ENCODE results near the gene CPNE9.
"Not testable (repeated sequence)": the region's sequence is repeated elsewhere in the genome, so short reads cannot be mapped to it uniquely, and the experiment has no call there.

The CPNE9 gene

DNA sequence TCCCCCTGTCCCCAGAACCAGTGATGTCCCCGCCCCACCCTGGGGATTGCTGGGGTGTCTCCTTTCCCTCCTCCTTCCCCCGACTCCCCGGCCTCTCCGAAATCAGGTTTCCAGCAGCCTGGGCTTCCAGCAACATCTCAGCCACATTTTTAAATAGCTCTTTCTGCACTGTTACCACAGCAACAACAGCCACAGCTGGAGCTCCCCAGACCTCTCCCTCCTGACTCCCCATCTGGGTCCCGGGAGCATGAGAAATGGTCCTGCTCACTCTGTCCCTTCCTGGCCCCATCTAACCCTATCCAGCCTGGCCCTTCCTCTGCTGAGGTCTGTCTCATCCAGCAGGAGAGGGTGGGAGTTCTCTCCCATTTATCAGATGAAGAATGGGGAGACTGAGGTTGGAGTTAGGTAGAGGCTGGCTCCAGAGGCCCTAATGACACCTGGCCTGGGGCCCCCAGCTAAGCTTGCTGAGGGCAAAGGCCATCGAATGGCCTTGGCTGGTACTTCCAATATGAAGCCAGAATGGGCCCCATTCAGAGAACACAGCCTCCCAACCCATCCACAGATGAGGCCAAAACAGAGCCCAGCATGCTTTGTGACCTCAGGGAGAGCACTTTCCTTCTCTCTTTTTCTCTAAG lies 64.6 kb downstream of the CPNE9 start:
- H3K4me3 ChIP-seq (ENCODE audit: low read depth, low read length) = no peak overlapping the region
- H3K4me1 ChIP-seq (ENCODE audit: control insufficient read depth, insufficient read depth, low read length) = peaks cover 9% of the 10 kb centered on the region
- H3K9ac ChIP-seq (ENCODE audit: low read depth, low read length) = no peak overlapping the region
- H3K9me3 ChIP-seq (ENCODE audit: control insufficient read depth, insufficient read depth, low read length) = no peaks in the 10 kb centered on the region
- H3K27ac ChIP-seq (ENCODE audit: low read depth, low read length) = no peak overlapping the region
- peaks cover 21% of the 10 kb centered on the region for H3K27me3 ChIP-seq (ENCODE audit: control insufficient read depth, insufficient read depth, low read length)
- H3K36me3 ChIP-seq (ENCODE audit: control insufficient read depth, insufficient read depth, low read length) = no peaks in the 10 kb centered on the region

DNA sequence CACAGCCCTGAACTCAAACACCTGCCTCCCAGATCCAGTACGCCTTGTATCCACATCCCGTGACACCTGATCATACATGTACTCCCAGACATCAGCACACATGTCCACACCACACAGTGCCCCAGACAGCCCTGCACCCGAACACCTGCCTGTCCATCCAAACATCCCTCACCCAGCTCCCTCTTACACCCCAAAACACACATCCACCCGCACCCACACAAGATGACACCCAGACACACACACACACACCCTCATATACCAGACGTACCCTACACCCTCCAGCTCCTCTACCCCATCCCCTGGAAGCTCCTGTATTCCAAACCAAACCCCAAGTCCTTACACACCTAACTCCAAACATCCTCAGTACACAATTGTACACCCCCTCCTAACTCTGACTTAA lies 65.4 kb downstream of the CPNE9 start:
- H3K9ac ChIP-seq (ENCODE audit: low read depth, low read length) = no peak overlapping the region
- no peaks in the 10 kb centered on the region for H3K36me3 ChIP-seq (ENCODE audit: control insufficient read depth, insufficient read depth, low read length)
- peaks cover 21% of the 10 kb centered on the region for H3K27me3 ChIP-seq (ENCODE audit: control insufficient read depth, insufficient read depth, low read length)
- no peak overlapping the region for H3K27ac ChIP-seq (ENCODE audit: low read depth, low read length)
- peaks cover 9% of the 10 kb centered on the region for H3K4me1 ChIP-seq (ENCODE audit: control insufficient read depth, insufficient read depth, low read length)
- H3K9me3 ChIP-seq (ENCODE audit: control insufficient read depth, insufficient read depth, low read length) = no peaks in the 10 kb centered on the region
- peak overlapping the region; percentile 58; the same call in 1 of the 2 replicates for H3K4me3 ChIP-seq (ENCODE audit: low read depth, low read length)

DNA sequence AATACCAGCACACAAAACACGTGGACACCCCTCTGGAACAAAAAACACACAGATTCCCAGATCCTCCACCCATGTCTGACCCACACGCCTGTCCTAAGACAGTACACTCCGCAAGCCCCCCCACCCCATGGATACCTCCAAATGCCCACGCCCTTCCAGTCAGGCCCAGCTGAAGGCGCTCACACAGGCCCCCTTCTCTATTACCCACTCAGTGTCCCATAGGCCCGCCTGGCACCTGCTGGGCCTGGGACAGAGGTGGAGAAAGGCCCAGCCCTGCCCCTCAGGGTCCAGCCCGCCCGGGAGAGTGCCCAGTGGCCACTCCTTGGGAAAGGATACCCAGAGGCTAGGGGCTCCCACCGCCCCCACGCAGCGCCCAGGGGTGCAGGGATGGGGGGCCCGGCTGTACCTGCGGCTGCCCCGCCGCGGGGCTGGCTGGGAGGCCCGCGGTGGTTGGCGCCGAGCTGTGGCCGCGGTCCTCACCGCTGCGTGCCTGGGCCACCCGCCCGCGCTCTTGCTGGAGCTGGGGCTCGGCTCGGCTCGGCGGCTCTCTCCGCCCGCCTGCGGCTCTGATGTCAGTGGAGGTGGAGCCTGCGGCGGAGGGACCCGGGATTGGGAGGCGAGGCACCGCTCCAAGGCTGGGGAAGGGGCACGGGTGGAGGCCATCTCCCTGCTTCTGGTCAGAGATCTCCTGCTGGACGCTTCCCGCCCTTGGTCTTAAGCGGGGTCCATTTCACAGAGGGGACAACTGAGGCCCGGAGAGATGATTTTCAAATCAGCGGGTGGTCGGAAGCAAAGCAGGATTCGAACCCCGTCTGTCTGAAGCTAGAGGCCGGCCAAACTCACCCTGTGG lies 66.0 kb downstream of the CPNE9 start, which contains the start of gene CAMK1:
Gene CAMK1, minus strand, starts transcription at position 522 of the 850 bp plus-strand sequence. CDS start 2,198 bp downstream, outside the sequence.
- peaks cover 21% of the 10 kb centered on the region for H3K27me3 ChIP-seq (ENCODE audit: control insufficient read depth, insufficient read depth, low read length)
- H3K4me1 ChIP-seq (ENCODE audit: control insufficient read depth, insufficient read depth, low read length) = peaks cover 9% of the 10 kb centered on the region
- H3K9ac ChIP-seq (ENCODE audit: low read depth, low read length) = no peak within 1 kb of the TSS; the same call in 1 of the 2 replicates
- peak within 1 kb of the TSS; percentile 11 for H3K27ac ChIP-seq (ENCODE audit: low read depth, low read length)
- H3K36me3 ChIP-seq (ENCODE audit: control insufficient read depth, insufficient read depth, low read length) = no peaks in the 10 kb centered on the region
- H3K4me3 ChIP-seq (ENCODE audit: low read depth, low read length) = peak within 1 kb of the TSS; percentile 58
- H3K9me3 ChIP-seq (ENCODE audit: control insufficient read depth, insufficient read depth, low read length) = no peaks in the 10 kb centered on the region

DNA sequence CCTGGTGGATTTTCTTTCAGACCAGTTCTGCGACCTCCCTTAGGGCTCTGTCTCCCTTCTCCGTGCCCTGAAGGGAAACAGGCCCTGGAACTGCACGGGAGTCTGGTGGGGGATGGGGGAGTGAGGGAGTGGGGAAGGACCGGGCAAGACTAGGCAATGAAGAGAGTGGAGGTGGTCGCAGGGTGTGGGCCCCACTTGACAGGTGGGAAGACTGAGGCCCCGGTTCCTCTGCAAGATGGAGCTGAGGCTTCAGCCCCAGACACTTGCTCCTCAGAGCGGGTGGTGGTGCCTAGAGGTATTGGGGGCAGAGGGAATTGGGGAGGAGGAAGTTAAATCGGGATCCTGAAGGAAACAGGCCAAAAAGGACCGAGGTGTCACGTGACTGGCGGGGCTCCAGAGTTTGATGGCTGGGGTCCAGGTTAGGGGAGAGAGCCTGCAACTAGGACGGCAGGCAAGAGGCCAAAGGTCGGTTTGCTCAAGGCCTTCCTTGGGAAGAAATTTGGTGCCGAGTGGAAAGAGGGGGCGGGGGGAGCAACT lies 66.7 kb downstream of the CPNE9 start:
- Histone ChIP-seq H3K4me1 (ENCODE audit: control insufficient read depth, insufficient read depth, low read length) (peaks cover 9% of the 10 kb centered on the region), H3K27ac (ENCODE audit: low read depth, low read length) (no peak overlapping the region), H3K9ac (ENCODE audit: low read depth, low read length) (no peak overlapping the region), H3K36me3 (ENCODE audit: control insufficient read depth, insufficient read depth, low read length) (no peaks in the 10 kb centered on the region), H3K4me3 (ENCODE audit: low read depth, low read length) (peak overlapping the region; percentile 58), H3K27me3 (ENCODE audit: control insufficient read depth, insufficient read depth, low read length) (peaks cover 21% of the 10 kb centered on the region), H3K9me3 (ENCODE audit: control insufficient read depth, insufficient read depth, low read length) (no peaks in the 10 kb centered on the region)

DNA sequence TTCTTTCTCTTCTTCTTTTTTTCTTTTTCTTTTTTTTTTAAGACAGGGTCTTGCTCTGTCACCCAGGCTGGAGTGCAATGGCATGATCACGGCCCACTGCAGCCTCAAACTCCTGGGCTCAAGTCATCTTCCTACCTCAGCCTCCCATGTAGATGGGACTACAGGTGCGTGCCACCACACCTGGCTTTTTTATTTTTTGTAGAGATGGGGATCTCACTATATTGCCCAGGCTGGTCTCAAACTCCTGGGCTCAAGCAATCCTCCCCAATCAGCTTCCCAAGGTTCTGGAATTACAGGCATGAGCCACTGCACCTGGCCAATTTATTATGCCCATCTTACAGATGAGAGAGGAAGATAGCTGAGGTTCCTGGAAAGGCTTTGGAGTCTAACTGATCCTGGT lies 67.4 kb downstream of the CPNE9 start:
- H3K4me1 ChIP-seq (ENCODE audit: control insufficient read depth, insufficient read depth, low read length); H3K36me3 ChIP-seq (ENCODE audit: control insufficient read depth, insufficient read depth, low read length); H3K4me3 ChIP-seq (ENCODE audit: low read depth, low read length); H3K27ac ChIP-seq (ENCODE audit: low read depth, low read length); H3K9ac ChIP-seq (ENCODE audit: low read depth, low read length); H3K9me3 ChIP-seq (ENCODE audit: control insufficient read depth, insufficient read depth, low read length): not testable (repeated sequence)
- peaks cover 21% of the 10 kb centered on the region for H3K27me3 ChIP-seq (ENCODE audit: control insufficient read depth, insufficient read depth, low read length)

DNA sequence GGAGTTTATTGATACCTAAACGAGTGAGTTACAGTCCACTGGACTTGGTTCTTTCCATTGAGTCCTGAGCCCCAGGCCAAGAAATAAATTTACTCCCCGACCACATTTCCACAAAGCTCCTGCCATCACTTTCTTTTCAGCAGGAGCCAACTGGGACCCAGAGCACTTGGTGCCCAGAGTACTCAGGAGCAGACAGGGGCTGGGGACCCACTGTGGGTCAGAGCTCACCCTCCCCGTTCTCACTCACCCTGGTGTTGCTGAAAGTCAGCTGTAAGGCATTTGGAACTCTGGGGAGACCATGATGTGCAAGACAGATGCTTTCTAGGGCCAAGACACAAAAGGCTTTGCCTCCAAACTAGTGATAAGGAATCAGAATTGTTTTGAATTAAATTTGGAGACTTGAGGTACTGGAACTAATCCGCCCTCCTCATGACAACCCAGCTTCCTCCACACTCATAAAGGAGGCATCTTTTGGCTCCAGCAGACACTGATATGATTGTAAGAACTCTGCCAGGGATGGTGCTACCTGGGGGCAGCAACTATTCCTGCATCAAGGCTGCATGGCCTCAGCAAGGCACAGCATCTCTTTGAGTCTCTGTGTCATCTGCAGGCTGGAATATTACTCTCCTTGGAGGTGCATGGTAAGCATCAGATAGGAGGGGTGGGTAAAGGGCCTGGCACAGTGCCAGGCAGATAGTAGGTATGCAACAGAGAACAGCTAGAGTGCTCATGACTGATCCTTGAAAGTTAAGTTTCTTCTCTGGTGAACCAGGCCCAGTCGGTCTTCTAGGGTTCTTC lies 73.5 kb downstream of the CPNE9 start:
- Histone ChIP-seq H3K4me1 (ENCODE audit: control insufficient read depth, insufficient read depth, low read length) (no peaks in the 10 kb centered on the region; the same call in 1 of the 2 replicates), H3K27me3 (ENCODE audit: control insufficient read depth, insufficient read depth, low read length) (peaks cover 6% of the 10 kb centered on the region), H3K9ac (ENCODE audit: low read depth, low read length) (no peak overlapping the region), H3K9me3 (ENCODE audit: control insufficient read depth, insufficient read depth, low read length) (no peaks in the 10 kb centered on the region), H3K36me3 (ENCODE audit: control insufficient read depth, insufficient read depth, low read length) (peaks cover 17% of the 10 kb centered on the region; the same call in 1 of the 2 replicates), H3K4me3 (ENCODE audit: low read depth, low read length) (no peak overlapping the region), H3K27ac (ENCODE audit: low read depth, low read length) (no peak overlapping the region)

DNA sequence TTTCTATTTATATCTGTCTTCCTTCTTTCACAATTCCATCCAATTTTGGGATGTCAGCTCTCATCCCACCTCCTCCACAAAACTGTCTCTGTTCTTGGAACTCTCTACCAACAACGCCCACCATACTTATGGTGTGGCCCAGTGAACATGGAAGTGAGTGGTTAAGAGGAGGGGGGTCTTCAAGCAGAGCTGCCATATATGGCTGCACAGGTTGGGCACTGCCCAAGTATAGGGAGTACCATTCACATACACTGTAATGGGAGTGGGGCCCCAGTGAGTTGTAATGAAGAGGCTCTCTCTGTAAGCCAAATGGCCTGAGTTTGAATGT lies 74.0 kb downstream of the CPNE9 start:
- Histone ChIP-seq H3K4me3 (ENCODE audit: low read depth, low read length) (no peak overlapping the region), H3K9ac (ENCODE audit: low read depth, low read length) (no peak overlapping the region), H3K27me3 (ENCODE audit: control insufficient read depth, insufficient read depth, low read length) (0 out of 2 replicates have a peak, but pooled peaks cover under 1% of the 10 kb centered on the region), H3K4me1 (ENCODE audit: control insufficient read depth, insufficient read depth, low read length) (no peaks in the 10 kb centered on the region; the same call in 1 of the 2 replicates), H3K27ac (ENCODE audit: low read depth, low read length) (peak overlapping the region; percentile 50), H3K36me3 (ENCODE audit: control insufficient read depth, insufficient read depth, low read length) (peaks cover 23% of the 10 kb centered on the region), H3K9me3 (ENCODE audit: control insufficient read depth, insufficient read depth, low read length) (no peaks in the 10 kb centered on the region)

DNA sequence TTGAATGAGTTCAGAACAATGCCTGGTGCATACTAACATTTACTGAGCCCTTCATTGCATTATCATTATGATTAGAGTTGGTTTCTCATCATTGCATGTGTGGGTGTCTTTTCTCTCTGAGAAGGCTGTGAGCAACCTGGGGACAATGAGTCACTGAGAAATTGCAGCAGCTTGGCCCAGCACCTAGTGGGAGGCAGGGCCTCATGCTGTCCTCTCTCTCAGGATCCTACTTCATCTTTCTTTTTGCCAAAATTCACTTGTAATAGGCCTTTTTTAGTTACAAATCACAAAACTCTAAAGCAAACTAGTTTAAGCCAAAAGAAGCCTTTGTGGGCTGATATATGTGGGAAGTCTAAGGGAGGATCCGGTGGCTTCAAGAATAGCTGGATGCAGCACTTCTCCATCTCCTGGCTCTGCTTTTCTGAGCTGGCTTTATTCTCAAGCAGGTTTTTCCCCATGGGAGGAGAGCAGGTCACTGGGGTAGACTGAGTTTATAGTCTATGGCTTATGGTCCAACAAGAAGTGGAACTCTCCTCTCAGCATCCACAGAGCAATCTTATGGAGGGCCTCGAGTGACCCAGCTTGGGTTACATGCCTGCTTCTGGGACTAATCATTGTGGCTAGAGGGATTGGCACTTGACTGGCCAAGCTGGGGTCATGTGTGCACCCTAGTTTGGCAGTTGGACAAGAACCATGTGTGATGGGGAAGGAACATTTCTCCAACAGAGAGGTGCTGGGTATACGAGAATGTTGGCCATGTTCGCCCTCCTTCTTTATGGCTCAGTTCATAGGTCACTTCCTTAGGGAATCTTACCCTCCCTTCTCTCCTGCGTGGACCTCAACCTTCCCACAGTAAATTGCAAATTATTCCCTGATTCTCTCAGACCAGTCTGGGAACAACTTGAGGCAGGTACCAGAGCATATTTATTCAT lies 74.8 kb downstream of the CPNE9 start:
- no peaks in the 10 kb centered on the region; the same call in 1 of the 2 replicates for H3K4me1 ChIP-seq (ENCODE audit: control insufficient read depth, insufficient read depth, low read length)
- H3K9ac ChIP-seq (ENCODE audit: low read depth, low read length) = no peak overlapping the region
- H3K9me3 ChIP-seq (ENCODE audit: control insufficient read depth, insufficient read depth, low read length) = no peaks in the 10 kb centered on the region

DNA sequence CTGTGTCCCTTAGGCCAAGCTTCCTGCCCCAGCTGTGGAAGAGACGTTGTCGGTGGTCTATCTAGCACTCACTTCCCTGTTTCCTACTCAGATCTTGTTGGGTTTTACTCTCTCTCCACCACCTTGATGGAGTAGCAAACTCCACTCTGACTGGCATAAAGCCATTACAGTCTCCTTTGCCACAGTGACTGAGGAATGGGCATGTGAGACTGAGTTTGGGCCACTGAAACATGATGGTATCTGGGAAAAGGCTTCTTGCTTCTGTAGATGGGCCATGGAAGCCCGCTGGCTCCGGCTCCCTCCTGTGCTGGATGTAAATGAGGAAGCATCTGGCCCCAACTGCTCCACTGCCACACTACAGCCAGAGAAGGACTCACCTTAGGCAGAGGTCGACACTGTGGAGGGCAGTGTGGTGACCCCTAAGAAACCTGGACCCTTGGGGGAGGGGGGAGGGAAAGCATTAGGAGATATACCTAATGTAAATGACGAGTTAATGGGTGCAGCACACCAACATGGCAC lies 75.5 kb downstream of the CPNE9 start:
- H3K9me3 ChIP-seq (ENCODE audit: control insufficient read depth, insufficient read depth, low read length) = no peaks in the 10 kb centered on the region
- no peaks in the 10 kb centered on the region for H3K27me3 ChIP-seq (ENCODE audit: control insufficient read depth, insufficient read depth, low read length)
- H3K9ac ChIP-seq (ENCODE audit: low read depth, low read length) = no peak overlapping the region
- H3K4me3 ChIP-seq (ENCODE audit: low read depth, low read length) = no peak overlapping the region
- H3K36me3 ChIP-seq (ENCODE audit: control insufficient read depth, insufficient read depth, low read length) = peaks cover 36% of the 10 kb centered on the region
- H3K4me1 ChIP-seq (ENCODE audit: control insufficient read depth, insufficient read depth, low read length) = no peaks in the 10 kb centered on the region; the same call in 1 of the 2 replicates
- H3K27ac ChIP-seq (ENCODE audit: low read depth, low read length) = no peak overlapping the region

More for the DNA sequence above, 74.8 kb downstream of the CPNE9 start:
- Histone ChIP-seq H3K4me3 (ENCODE audit: low read depth, low read length) (no peak overlapping the region), H3K36me3 (ENCODE audit: control insufficient read depth, insufficient read depth, low read length) (peaks cover 30% of the 10 kb centered on the region), H3K27me3 (ENCODE audit: control insufficient read depth, insufficient read depth, low read length) (no peaks in the 10 kb centered on the region), H3K27ac (ENCODE audit: low read depth, low read length) (peak overlapping the region; percentile 50)

Data from HUES48 (cell line).